Osteoblast (primary cell): ENCODE data around the gene INHA. TPM values are rescaled to one million over a fixed set of nuclear protein-coding genes. Genes with fewer than 3 reads are reported as not detected.

Experiments
- DNase-seq: peaks from one replicate; pipeline ENCODE4 v3.0.0; 2011; ENCODE audit warnings: low spot score, mixed read lengths; ENCODE audit not compliant: insufficient read length; ENCODE audit errors: missing footprints
- H2AFZ ChIP-seq: 2 replicates; pipeline ENCODE4 v1.6.0; 2011; ENCODE audit warnings: mild to moderate bottlenecking, low read length
- H3K27ac ChIP-seq: 2 replicates; pipeline ENCODE4 v1.5.1; 2011; ENCODE audit warnings: mild to moderate bottlenecking, low read depth, low read length, moderate library complexity
- H3K27me3 ChIP-seq: 2 replicates; pipeline ENCODE4 v1.6.0; 2012; ENCODE audit warnings: mild to moderate bottlenecking, control low read depth, inconsistent platforms, low read length, moderate library complexity; ENCODE audit not compliant: insufficient read depth
- H3K36me3 ChIP-seq: 2 replicates; pipeline ENCODE4 v1.5.1; 2011; ENCODE audit warnings: mild to moderate bottlenecking, low read length, control low read depth, moderate library complexity; ENCODE audit not compliant: insufficient read depth
- H3K4me1 ChIP-seq: 2 replicates; pipeline ENCODE4 v1.5.1; 2011; ENCODE audit warnings: mild to moderate bottlenecking, low read length, control low read depth, moderate library complexity; ENCODE audit not compliant: insufficient read depth
- H3K4me2 ChIP-seq: 2 replicates; pipeline ENCODE4 v1.6.0; 2011; ENCODE audit warnings: mild to moderate bottlenecking, low read length; ENCODE audit not compliant: insufficient read depth
- H3K4me3 ChIP-seq: fragments of 200-600 bp; sonication (generic); 3 replicates; pipeline ENCODE4 v1.5.1; 2012; ENCODE audit warnings: mild to moderate bottlenecking, low read length, inconsistent platforms; ENCODE audit not compliant: insufficient read depth
- H3K79me2 ChIP-seq: 2 replicates; pipeline ENCODE4 v1.6.0; 2012; ENCODE audit warnings: mild to moderate bottlenecking, low read length, control low read depth, inconsistent platforms; ENCODE audit not compliant: insufficient read depth
- H3K9me3 ChIP-seq: 2 replicates; pipeline ENCODE4 v1.5.1; 2011; ENCODE audit warnings: low read depth, low read length, control low read depth
- H4K20me1 ChIP-seq: 2 replicates; pipeline ENCODE4 v1.6.0; 2012; ENCODE audit warnings: mild to moderate bottlenecking, low read length, control low read depth; ENCODE audit not compliant: insufficient read depth
- total RNA-seq: library from RNA; depleted of rRNA; stranded (reverse); fragments of >200 nt; gene quantifications from 2 replicates; pipeline ENCODE4 v1.2.3, GENCODE V29; 2012
- TF ChIP-seq, protein P1 (sequence below): IDR thresholded peaks from 2 replicates; pipeline ENCODE4 v1.5.1; 2011; ENCODE audit warnings: mild to moderate bottlenecking, low read depth, low read length, moderate library complexity; ENCODE audit errors: extremely low read depth

The INHA gene
- total RNA-seq, 1 donor, result under 0.01 TPM

DNA sequence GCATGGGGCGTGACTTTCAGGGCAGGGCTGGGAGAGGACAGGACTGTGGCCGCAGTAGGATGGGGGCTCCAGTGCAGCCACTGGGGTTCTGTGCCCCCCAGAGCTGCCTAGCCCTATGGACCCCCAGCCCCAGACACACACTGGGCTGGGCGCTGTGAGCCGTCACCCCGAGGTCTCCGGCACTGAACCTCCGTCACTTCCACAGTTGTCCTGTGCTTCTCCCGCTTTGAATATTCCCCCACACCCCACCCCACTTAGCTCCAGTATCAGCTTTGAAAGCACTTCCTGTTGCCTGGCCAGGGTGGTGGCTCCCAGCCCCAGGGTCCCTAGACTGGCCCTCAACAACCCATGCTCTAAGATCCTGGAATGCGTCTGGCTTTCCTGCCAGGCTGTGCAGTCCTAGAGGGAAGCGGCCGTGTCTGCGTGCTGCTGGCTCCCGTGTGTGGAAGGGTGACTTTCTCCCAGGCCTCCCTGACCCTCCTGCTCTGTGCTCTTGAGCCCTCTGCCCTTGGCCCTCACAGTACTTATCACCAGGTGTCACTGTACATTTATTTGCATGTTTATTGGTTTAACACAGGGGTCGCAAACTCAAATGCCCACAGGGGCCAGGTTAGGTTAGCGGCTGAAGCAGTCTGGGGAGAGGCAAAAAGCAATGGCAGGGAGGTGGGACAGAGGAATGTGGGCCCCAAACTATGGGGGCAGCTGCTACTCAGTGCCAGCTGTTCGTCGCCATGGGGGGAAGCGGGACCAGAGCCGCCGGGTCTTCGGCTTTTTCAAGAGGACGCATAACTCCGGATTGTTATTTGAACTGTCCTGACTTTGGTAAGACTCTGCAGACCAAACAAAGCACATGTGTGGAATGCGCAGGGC lies 10.7 kb upstream of the INHA start:
- H3K4me3 ChIP-seq, result no peak overlapping the region
- no peaks in the 10 kb centered on the region for H3K4me1 ChIP-seq
- no peaks in the 10 kb centered on the region for H3K27me3 ChIP-seq
- DNase-seq, result peak; percentile 76
- no peak overlapping the region for H3K4me2 ChIP-seq
- H3K79me2 ChIP-seq, result no peaks in the 10 kb centered on the region
- no peak overlapping the region for H2AFZ ChIP-seq
- no peaks in the 10 kb centered on the region for H3K9me3 ChIP-seq
- H4K20me1 ChIP-seq, result peaks cover 5% of the 10 kb centered on the region
- TF ChIP-seq, protein P1, sequence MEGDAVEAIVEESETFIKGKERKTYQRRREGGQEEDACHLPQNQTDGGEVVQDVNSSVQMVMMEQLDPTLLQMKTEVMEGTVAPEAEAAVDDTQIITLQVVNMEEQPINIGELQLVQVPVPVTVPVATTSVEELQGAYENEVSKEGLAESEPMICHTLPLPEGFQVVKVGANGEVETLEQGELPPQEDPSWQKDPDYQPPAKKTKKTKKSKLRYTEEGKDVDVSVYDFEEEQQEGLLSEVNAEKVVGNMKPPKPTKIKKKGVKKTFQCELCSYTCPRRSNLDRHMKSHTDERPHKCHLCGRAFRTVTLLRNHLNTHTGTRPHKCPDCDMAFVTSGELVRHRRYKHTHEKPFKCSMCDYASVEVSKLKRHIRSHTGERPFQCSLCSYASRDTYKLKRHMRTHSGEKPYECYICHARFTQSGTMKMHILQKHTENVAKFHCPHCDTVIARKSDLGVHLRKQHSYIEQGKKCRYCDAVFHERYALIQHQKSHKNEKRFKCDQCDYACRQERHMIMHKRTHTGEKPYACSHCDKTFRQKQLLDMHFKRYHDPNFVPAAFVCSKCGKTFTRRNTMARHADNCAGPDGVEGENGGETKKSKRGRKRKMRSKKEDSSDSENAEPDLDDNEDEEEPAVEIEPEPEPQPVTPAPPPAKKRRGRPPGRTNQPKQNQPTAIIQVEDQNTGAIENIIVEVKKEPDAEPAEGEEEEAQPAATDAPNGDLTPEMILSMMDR, result no peak
- no peak overlapping the region for H3K27ac ChIP-seq
- H3K36me3 ChIP-seq, result no peaks in the 10 kb centered on the region

DNA sequence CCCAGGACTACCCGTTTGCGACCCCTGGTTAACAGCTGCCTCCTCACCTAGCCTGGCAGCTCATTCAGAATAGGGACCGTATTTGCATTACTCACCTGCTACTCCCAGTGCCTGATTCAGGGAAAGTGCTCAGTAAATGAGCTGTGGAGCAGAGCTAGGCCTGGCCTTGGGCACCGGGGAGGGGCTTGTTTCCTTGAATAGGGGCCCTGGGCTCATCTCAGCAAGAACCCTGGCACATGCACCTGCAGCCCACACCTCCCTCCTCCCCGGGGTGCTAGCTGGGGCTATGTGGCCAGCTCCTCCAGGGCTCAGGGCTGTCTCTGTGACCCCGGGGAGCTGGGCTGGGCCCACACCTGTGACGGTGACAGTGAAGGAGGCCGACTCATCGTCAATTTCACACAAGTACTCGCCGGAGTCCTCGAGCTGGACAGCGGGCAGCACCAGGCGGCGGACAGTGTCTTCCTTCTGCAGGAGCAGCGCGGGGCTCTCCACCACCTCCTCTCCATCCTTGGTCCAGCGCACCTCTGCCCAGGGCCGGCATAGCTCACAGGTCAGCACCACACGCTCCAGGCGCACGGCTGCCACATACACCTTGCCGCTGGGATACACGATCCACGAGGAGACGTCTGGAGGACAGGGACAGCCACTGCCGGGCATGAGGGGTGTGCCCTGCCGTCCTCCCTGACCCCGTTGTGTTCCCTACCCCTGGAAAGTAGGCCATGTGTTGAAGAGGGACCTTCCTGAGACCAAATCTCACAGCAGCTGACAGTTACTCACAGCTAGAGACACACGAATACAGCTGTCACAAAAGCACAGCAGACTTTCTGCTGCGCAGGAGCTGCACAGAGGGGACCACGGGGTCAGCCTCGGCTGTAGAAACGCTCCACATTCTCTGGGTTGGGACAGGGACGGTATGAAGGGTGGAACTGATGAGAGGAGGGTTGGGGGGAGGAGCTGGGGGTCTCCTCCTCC lies 9.8 kb upstream of the INHA start:
- TF ChIP-seq, protein P1, result no peak
- Histone ChIP-seq H2AFZ (no peak overlapping the region), H3K27ac (no peak overlapping the region), H3K36me3 (no peaks in the 10 kb centered on the region), H3K9me3 (no peaks in the 10 kb centered on the region), H3K27me3 (no peaks in the 10 kb centered on the region), H3K4me1 (no peaks in the 10 kb centered on the region), H3K4me3 (no peak overlapping the region), H3K4me2 (no peak overlapping the region), H4K20me1 (peaks cover 8% of the 10 kb centered on the region), H3K79me2 (no peaks in the 10 kb centered on the region)
- DNase-seq, result peak; percentile 55

DNA sequence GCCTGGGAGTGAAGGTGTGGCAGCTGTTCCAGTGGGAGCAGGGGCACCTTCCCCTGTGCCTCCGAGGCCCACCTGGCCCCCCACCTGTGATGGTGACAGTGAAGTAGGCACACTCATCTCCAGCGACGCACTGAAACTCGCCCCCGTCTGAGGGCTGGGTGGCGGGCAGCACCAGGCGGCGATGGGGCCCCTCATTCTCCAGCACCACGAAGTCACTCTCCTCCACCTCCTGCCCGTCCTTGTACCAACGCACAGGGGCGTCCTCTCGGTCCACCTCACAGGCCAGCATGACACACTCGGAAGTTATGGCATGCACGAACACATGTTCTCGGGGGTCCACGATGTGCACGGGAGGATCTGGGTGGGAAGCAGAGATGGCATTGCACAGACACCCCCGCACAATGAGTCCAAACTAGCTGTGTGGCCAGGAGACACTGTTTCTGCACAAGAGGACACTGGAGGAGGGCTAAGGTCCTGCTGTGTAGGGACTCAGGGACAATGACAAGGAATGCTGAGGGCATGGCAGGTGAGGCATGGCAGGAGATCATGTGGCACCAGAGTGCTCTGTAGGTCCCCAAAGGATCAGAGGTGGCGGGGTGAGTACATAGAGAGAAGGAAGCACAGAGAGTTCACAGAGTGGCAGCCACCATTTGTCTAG lies 8.7 kb upstream of the INHA start:
- H2AFZ ChIP-seq, result no peak overlapping the region
- no peaks in the 10 kb centered on the region for H3K27me3 ChIP-seq
- no peaks in the 10 kb centered on the region for H3K4me1 ChIP-seq
- peak; percentile 65 for DNase-seq
- H3K9me3 ChIP-seq, result no peaks in the 10 kb centered on the region
- H4K20me1 ChIP-seq, result peaks cover 8% of the 10 kb centered on the region
- H3K4me2 ChIP-seq, result no peak overlapping the region
- H3K36me3 ChIP-seq, result no peaks in the 10 kb centered on the region
- H3K79me2 ChIP-seq, result no peaks in the 10 kb centered on the region
- no peak overlapping the region for H3K27ac ChIP-seq
- no peak overlapping the region for H3K4me3 ChIP-seq
- TF ChIP-seq, protein P1, result no peak
